ENCODE measurements around the gene SURF4. TPM values are rescaled to one million over a fixed set of nuclear protein-coding genes. Genes with fewer than 3 reads are reported as not detected.

The SURF4 gene
- total and polyA plus RNA-seq, 2 of the 13 experiments (the other 11 are each of a cell fraction or from before 2014, with no cell fraction given): 220 to 265 TPM

DNA sequence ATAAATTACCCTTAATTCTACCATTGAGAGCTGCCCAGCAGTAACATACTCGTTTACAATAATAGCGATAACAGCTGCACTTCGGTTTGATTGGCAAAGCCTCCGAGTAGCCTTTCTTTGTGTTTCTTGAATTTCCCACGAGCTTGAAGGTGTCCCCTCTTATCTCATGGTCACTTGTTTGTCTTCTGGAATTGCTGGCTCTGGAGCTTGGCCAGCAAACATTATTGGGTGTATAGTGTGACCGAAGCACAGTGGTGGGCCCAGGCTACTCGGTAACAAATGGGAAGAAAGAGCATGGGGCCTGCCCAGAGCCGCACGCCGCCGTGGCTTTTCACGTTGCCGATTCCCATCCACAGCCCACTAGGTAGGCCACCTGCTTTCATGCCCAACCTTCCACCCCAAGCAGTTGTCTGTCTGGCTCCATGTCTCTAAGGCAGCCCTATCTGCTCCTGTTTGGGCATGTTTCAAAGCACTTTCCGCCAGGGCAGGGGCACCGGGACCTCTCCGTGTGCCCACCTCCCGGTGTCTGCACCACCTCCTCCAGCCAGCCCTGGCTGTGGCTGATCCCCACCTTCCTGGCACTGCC lies 9.0 kb upstream of the SURF4 start (continued):
- TF ChIP-seq, protein P1, sequence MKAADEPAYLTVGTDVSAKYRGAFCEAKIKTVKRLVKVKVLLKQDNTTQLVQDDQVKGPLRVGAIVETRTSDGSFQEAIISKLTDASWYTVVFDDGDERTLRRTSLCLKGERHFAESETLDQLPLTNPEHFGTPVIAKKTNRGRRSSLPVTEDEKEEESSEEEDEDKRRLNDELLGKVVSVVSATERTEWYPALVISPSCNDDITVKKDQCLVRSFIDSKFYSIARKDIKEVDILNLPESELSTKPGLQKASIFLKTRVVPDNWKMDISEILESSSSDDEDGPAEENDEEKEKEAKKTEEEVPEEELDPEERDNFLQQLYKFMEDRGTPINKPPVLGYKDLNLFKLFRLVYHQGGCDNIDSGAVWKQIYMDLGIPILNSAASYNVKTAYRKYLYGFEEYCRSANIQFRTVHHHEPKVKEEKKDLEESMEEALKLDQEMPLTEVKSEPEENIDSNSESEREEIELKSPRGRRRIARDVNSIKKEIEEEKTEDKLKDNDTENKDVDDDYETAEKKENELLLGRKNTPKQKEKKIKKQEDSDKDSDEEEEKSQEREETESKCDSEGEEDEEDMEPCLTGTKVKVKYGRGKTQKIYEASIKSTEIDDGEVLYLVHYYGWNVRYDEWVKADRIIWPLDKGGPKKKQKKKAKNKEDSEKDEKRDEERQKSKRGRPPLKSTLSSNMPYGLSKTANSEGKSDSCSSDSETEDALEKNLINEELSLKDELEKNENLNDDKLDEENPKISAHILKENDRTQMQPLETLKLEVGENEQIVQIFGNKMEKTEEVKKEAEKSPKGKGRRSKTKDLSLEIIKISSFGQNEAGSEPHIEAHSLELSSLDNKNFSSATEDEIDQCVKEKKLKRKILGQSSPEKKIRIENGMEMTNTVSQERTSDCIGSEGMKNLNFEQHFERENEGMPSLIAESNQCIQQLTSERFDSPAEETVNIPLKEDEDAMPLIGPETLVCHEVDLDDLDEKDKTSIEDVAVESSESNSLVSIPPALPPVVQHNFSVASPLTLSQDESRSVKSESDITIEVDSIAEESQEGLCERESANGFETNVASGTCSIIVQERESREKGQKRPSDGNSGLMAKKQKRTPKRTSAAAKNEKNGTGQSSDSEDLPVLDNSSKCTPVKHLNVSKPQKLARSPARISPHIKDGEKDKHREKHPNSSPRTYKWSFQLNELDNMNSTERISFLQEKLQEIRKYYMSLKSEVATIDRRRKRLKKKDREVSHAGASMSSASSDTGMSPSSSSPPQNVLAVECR (CRISPR knock-in tag; IDR thresholded peaks at IDR 0.05; ENCODE audit: borderline replicate concordance): peak; percentile 47; the same call in 1 of the 2 replicates
- TF ChIP-seq, protein P2, sequence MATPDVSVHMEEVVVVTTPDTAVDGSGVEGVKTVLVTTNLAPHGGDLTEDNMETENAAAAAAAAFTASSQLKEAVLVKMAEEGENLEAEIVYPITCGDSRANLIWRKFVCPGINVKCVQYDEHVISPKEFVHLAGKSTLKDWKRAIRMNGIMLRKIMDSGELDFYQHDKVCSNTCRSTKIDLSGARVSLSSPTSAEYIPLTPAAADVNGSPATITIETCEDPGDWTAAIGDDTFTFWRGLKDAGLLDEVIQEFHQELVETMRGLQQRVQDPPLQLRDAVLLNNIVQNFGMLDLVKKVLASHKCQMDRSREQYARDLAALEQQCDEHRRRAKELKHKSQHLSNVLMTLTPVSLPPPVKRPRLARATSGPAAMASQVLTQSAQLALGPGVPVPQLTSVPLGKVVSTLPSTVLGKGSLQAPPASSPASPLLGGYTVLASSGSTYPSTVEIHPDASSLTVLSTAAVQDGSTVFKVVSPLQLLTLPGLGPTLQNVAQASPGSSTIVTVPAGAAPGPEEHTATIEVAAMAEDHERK (CRISPR knock-in tag; IDR thresholded peaks at IDR 0.05; ENCODE audit: low read depth): no peak
- TF ChIP-seq ZNF331 (CRISPR knock-in tag; IDR thresholded peaks at IDR 0.05) (no peak), ZNF570 (CRISPR knock-in tag; IDR thresholded peaks at IDR 0.05; ENCODE audit: borderline replicate concordance) (no peak)
- TF ChIP-seq, protein P3, sequence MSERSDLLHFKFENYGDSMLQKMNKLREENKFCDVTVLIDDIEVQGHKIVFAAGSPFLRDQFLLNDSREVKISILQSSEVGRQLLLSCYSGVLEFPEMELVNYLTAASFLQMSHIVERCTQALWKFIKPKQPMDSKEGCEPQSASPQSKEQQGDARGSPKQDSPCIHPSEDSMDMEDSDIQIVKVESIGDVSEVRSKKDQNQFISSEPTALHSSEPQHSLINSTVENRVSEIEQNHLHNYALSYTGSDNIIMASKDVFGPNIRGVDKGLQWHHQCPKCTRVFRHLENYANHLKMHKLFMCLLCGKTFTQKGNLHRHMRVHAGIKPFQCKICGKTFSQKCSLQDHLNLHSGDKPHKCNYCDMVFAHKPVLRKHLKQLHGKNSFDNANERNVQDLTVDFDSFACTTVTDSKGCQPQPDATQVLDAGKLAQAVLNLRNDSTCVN (CRISPR knock-in tag; IDR thresholded peaks at IDR 0.05; ENCODE audit: borderline replicate concordance): peak; percentile 95
- TF ChIP-seq, protein P4, sequence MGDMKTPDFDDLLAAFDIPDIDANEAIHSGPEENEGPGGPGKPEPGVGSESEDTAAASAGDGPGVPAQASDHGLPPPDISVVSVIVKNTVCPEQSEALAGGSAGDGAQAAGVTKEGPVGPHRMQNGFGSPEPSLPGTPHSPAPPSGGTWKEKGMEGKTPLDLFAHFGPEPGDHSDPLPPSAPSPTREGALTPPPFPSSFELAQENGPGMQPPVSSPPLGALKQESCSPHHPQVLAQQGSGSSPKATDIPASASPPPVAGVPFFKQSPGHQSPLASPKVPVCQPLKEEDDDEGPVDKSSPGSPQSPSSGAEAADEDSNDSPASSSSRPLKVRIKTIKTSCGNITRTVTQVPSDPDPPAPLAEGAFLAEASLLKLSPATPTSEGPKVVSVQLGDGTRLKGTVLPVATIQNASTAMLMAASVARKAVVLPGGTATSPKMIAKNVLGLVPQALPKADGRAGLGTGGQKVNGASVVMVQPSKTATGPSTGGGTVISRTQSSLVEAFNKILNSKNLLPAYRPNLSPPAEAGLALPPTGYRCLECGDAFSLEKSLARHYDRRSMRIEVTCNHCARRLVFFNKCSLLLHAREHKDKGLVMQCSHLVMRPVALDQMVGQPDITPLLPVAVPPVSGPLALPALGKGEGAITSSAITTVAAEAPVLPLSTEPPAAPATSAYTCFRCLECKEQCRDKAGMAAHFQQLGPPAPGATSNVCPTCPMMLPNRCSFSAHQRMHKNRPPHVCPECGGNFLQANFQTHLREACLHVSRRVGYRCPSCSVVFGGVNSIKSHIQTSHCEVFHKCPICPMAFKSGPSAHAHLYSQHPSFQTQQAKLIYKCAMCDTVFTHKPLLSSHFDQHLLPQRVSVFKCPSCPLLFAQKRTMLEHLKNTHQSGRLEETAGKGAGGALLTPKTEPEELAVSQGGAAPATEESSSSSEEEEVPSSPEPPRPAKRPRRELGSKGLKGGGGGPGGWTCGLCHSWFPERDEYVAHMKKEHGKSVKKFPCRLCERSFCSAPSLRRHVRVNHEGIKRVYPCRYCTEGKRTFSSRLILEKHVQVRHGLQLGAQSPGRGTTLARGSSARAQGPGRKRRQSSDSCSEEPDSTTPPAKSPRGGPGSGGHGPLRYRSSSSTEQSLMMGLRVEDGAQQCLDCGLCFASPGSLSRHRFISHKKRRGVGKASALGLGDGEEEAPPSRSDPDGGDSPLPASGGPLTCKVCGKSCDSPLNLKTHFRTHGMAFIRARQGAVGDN (CRISPR knock-in tag; IDR thresholded peaks at IDR 0.05): peak; percentile 79
